ENCODE data around the gene GPR152.

GPR152 gene

DNA sequence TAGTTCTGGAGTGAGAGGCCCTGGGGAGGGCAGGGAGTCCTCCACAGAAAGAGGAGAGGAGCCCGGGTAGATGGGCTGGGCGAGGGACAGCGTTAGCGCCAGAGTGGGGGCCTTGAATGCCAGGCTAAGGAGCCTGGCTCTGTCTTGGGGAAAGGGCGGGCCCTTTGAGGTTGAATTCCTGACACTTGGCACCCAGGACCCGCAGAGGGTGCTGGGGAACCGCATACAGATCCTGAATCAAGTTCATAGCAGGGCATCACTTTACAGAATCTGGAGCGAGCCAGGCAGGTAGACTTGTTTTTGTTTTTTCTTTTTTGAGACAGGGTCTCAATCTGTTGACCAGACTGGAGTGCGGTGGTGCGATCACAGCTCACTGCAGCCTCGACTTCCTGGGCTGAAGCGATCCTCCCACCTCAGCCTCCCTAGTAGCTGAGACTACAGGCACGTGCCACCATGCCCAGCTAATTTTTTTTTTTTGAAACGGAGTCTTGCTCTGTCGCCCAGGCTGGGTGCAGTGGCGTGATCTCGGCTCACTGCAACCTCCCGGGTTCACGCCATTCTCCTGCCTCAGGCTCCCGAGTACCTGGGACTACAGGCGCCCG, 31.0 kb downstream of the GPR152 start:
- peak overlapping the region; percentile 28 for H3K4me3 ChIP-seq (ENCODE audit: low read length)
- H3K27ac ChIP-seq (ENCODE audit: low read length) = no peak overlapping the region
- no peak overlapping the region for H3K9ac ChIP-seq (ENCODE audit: low read length)
- peaks cover 9% of the 10 kb centered on the region for H3K27me3 ChIP-seq (ENCODE audit: control insufficient read depth, insufficient read depth, low read length)
- no peaks in the 10 kb centered on the region for H3K4me1 ChIP-seq (ENCODE audit: control insufficient read depth, low read depth, low read length)
- H3K36me3 ChIP-seq (ENCODE audit: control insufficient read depth, low read depth, low read length) = no peaks in the 10 kb centered on the region
- H3K9me3 ChIP-seq (ENCODE audit: control insufficient read depth, low read depth, low read length) = no peaks in the 10 kb centered on the region

DNA sequence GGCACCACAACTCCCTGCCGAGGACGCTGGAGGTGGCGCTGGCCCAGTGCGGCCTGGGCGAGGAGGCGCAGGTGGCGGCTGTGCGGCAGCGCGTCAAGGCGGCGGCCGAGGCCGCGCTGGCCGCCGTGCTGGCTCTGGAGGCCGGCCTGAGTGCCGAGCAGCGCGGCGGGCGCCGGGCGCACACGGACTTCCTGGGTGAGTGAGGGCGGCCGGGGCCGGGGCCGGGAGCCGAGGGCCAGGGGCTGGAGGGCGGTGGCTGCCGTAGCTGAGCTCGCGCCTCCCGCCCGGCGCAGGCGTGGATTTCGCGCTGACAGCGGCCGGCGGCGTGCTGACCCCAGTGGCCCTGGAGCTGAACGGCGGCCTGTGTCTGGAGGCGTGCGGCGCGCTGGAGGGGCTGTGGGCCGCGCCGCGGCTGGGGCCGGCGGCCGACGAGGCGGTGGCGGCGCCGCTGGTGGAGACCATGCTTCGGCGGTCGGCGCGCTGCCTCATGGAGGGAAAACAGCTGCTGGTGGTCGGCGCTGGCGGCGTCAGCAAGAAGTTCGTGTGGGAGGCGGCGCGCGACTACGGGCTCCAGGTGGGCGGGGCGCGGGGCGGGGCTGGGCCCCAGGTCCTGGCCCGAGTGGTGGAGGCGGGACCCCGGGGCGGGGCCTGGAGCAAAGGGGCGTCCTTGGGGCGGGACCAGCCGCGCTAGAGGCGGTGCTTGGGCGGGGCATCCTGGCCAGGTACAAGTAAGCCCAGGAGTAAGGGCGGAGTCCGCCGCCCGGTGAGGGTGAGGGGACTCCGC, 31.7 kb downstream of the GPR152 start:
- Histone ChIP-seq H3K9ac (ENCODE audit: low read length) (peak overlapping the region; percentile 27), H3K36me3 (ENCODE audit: control insufficient read depth, low read depth, low read length) (no peaks in the 10 kb centered on the region), H3K27ac (ENCODE audit: low read length) (no peak overlapping the region), H3K27me3 (ENCODE audit: control insufficient read depth, insufficient read depth, low read length) (peaks cover 11% of the 10 kb centered on the region), H3K9me3 (ENCODE audit: control insufficient read depth, low read depth, low read length) (no peaks in the 10 kb centered on the region), H3K4me1 (ENCODE audit: control insufficient read depth, low read depth, low read length) (no peaks in the 10 kb centered on the region), H3K4me3 (ENCODE audit: low read length) (peak overlapping the region; percentile 47)

DNA sequence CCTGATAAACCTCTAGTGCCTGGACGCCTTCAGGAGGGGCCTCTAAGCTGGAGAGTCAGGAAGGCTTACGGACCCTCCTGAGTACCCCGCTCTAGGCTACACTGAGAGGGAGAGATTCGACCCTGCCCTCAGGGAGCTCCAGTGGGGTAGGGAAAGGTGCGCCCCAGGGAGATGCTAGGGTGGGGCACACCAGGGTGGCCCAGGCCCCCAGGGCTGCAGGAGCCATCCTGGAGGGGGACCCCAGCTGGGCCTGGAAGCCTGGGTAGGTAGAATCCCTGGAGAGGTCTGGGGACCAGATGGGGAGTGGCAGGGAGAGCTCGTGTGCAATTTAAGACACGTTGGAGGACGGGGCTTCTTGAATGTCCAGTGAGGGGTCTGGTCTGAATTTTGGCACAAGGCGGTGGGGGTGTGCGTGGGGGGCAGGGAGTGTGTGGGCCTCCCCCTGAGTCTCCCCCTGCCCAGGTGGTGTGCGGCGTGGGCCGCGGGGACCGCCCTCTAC, 32.3 kb downstream of the GPR152 start:
- H3K4me1 ChIP-seq (ENCODE audit: control insufficient read depth, low read depth, low read length) = no peaks in the 10 kb centered on the region
- H3K36me3 ChIP-seq (ENCODE audit: control insufficient read depth, low read depth, low read length) = no peaks in the 10 kb centered on the region
- H3K27ac ChIP-seq (ENCODE audit: low read length) = no peak overlapping the region
- no peaks in the 10 kb centered on the region for H3K9me3 ChIP-seq (ENCODE audit: control insufficient read depth, low read depth, low read length)
- peaks cover 13% of the 10 kb centered on the region for H3K27me3 ChIP-seq (ENCODE audit: control insufficient read depth, insufficient read depth, low read length)
- H3K9ac ChIP-seq (ENCODE audit: low read length) = peak overlapping the region; percentile 27
- H3K4me3 ChIP-seq (ENCODE audit: low read length) = peak overlapping the region; percentile 47

DNA sequence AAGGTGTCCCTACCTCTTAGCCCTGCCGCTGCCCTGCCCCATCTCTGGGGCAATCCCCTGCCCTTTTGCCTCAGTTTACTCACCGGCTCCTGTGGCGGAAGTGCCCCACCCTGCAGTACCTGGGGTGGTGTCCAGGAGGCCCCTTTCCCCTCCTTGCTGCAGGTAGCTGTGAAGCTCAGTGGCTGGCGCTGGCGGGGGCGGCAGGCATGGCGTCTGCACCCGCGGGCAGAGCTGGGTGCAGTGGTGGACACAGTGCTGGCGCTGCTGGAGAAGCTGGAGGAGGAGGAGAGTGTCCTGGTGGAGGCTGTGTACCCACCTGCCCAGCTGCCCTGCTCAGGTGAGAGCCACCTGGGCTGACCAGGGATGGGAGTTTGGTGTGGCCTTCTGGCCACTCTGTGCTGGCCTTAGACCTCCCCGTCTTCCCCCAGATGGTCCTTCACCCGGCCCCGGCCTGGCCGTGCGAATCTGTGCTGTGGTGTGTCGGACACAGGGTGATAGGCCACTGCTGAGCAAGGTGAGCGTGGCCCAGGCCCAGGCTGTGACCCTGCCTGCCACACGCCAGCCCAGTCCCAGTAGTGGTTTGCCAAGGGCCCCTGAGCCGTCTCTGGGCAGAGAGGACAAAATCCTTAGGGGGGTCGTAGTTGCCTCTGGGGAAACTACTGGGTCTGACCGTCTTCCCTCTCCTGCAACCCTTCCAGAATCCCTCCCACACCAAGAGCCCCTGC, 33.0 kb downstream of the GPR152 start:
- Histone ChIP-seq H3K9ac (ENCODE audit: low read length) (no peak overlapping the region), H3K4me1 (ENCODE audit: control insufficient read depth, low read depth, low read length) (no peaks in the 10 kb centered on the region), H3K9me3 (ENCODE audit: control insufficient read depth, low read depth, low read length) (no peaks in the 10 kb centered on the region), H3K27me3 (ENCODE audit: control insufficient read depth, insufficient read depth, low read length) (peaks cover 19% of the 10 kb centered on the region), H3K4me3 (ENCODE audit: low read length) (no peak overlapping the region), H3K27ac (ENCODE audit: low read length) (no peak overlapping the region), H3K36me3 (ENCODE audit: control insufficient read depth, low read depth, low read length) (no peaks in the 10 kb centered on the region)

DNA sequence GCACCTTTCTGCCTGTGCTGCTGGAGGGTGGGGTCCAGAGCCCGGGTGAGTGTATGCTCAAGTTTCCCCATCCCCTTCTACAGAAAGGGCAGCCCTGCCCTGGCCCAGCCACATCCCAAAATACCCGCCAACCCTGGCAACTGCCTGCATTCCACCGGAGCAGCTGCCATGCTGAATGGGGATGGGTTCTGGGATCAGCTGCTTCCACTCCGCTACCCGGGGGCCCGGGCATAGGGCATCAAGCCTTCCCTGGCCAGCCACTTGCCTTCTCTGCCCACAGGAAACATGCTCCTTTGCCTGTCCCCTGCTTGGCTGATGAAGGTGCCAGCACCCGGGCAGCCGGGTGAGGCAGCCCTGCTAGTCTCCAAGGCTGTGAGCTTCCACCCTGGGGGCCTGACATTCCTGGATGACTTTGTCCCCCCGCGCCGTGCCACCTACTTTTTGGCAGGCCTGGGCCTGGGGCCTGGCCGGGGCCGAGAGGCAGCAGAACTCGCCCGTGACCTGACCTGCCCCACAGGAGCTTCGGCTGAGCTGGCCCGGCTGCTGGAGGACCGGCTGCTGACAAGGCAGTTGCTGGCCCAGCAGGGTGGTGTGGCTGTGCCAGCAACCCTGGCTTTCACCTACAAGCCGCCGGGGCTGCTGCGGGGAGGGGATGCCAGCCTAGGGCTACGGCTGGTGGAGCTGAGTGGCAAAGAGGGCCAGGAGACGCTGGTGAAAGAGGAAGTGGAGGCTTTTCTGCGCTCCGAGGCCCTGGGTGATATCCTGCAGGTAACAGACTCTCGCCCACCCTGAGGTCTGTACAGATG, 33.9 kb downstream of the GPR152 start:
- peaks cover 19% of the 10 kb centered on the region for H3K27me3 ChIP-seq (ENCODE audit: control insufficient read depth, insufficient read depth, low read length)
- H3K36me3 ChIP-seq (ENCODE audit: control insufficient read depth, low read depth, low read length) = no peaks in the 10 kb centered on the region
- no peak overlapping the region for H3K27ac ChIP-seq (ENCODE audit: low read length)
- H3K9ac ChIP-seq (ENCODE audit: low read length) = no peak overlapping the region
- H3K9me3 ChIP-seq (ENCODE audit: control insufficient read depth, low read depth, low read length) = no peaks in the 10 kb centered on the region
- no peak overlapping the region for H3K4me3 ChIP-seq (ENCODE audit: low read length)
- H3K4me1 ChIP-seq (ENCODE audit: control insufficient read depth, low read depth, low read length) = no peaks in the 10 kb centered on the region

DNA sequence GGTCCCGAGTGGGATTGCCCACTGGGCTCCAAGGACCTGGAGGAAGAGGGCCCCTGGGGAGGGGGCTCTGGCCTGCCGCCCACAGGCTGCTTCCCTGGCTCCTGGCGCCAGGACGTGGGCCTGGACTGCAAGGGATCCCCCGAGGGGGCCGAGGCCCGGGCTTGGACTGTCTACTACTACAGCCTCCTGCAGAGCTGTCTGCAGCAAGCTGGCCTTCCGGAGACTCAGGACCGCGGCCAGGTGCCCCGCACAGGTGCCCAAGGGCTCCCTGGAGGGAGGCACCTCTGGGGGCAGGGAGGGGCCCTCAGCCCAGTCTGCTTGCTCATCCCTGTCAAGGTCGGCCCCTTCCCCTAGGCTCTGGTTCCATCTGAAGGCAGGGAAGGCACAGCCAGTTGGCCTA, 35.1 kb downstream of the GPR152 start:
- H3K4me1 ChIP-seq (ENCODE audit: control insufficient read depth, low read depth, low read length) = no peaks in the 10 kb centered on the region
- H3K4me3 ChIP-seq (ENCODE audit: low read length) = no peak overlapping the region
- H3K9ac ChIP-seq (ENCODE audit: low read length) = no peak overlapping the region
- H3K27ac ChIP-seq (ENCODE audit: low read length) = no peak overlapping the region
- H3K36me3 ChIP-seq (ENCODE audit: control insufficient read depth, low read depth, low read length) = no peaks in the 10 kb centered on the region
- peaks cover 20% of the 10 kb centered on the region for H3K27me3 ChIP-seq (ENCODE audit: control insufficient read depth, insufficient read depth, low read length)
- no peaks in the 10 kb centered on the region for H3K9me3 ChIP-seq (ENCODE audit: control insufficient read depth, low read depth, low read length)

DNA sequence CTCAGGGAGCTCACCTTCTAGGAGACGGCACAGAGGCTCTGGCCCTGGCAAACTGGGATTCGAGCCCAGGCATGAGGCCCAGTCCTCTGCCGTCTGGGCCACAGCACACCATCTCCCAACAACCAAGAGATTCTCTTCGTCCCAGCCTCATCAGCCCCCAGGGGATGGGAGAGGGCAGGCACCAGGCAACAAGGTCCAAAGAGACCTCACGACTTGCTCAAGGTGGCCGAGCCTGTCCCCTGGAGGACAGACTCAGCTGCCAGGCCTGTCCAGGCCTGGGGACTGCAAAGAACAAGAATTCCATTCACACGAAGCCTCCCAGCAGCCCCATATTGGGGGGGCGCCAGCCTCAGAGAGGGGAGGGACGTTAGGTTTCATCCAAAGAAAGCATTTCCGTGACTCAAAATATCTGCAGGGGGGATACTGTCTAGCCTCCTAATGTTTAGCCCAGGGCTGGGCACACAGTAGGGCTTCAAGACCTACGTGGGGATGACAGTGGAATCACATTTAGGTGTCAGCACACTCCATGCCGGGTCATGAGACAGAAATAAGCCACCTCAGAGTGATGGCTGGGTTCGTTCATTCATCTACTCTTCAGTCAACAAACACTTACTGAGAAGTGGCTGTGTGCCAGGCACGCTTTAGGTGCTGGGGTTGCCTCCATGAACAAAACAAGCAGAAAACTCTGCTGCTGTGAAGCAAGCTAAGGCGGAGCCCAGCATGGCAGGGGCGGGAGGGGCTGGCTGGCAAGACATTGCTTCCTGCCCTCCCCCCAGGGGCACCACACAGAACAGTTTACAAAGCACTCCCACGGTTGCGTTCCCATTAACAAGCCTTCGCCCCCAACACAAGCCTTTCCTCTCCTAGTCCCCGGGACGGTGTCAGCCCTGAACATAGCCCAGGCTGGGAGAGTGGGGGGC, 35.9 kb downstream of the GPR152 start:
- H3K27ac ChIP-seq (ENCODE audit: low read length) = no peak overlapping the region
- H3K4me1 ChIP-seq (ENCODE audit: control insufficient read depth, low read depth, low read length) = no peaks in the 10 kb centered on the region
- no peak overlapping the region for H3K4me3 ChIP-seq (ENCODE audit: low read length)
- H3K9ac ChIP-seq (ENCODE audit: low read length) = no peak overlapping the region
- peaks cover 25% of the 10 kb centered on the region for H3K27me3 ChIP-seq (ENCODE audit: control insufficient read depth, insufficient read depth, low read length)
- no peaks in the 10 kb centered on the region for H3K9me3 ChIP-seq (ENCODE audit: control insufficient read depth, low read depth, low read length)
- H3K36me3 ChIP-seq (ENCODE audit: control insufficient read depth, low read depth, low read length) = no peaks in the 10 kb centered on the region

DNA sequence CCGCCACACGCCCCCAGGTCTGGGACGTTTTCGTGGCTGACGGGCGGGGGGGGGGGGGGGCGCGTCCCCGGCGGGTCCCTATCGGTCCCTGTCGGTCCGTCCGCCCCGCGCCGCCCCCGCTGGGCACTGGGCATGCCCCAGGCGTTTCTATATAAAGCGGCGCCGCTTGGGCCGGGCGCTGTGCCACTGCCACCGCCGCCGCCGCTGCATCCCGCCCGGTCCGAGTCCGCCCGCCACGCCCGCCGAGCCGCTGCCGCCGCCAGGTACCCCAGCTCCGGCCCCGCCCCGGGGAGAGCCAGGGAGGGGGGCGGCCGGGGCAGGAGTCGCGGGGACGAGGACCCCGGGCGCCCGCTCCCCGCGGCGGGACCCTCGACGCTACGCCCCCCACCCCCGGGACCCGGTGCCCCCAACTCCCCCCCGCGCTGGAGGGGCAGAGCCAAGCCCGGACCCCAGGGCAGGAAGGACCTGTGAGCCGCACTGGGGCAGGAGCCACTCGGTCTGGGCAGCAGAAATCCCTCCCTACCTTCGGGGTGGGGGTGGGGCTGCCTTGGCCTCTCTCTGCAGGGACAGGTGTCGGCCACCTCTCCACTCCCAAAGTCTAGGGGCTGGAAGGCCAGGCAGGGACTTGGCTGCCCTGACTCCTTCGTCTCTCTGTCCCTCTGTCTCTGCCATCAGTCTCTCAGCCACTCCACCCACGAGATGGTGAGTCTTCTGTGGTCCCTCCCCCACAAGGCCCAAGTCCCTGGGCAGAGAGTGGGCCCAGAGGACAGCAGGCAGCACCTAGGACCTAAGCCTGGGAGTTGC, 36.8 kb downstream of the GPR152 start, which contains the start of gene CARNS1:
Gene CARNS1 (plus strand): TSS at position 178 of the 804 bp plus-strand sequence. CDS start 522 bp downstream, at position 700.
- H3K36me3 ChIP-seq (ENCODE audit: control insufficient read depth, low read depth, low read length) = no peaks in the 10 kb centered on the region
- H3K9me3 ChIP-seq (ENCODE audit: control insufficient read depth, low read depth, low read length) = no peaks in the 10 kb centered on the region
- no peak within 1 kb of the TSS for H3K27ac ChIP-seq (ENCODE audit: low read length)
- peak within 1 kb of the TSS; percentile 33 for H3K4me3 ChIP-seq (ENCODE audit: low read length)
- peaks cover 25% of the 10 kb centered on the region for H3K27me3 ChIP-seq (ENCODE audit: control insufficient read depth, insufficient read depth, low read length)
- H3K4me1 ChIP-seq (ENCODE audit: control insufficient read depth, low read depth, low read length) = no peaks in the 10 kb centered on the region
- H3K9ac ChIP-seq (ENCODE audit: low read length) = no peak within 1 kb of the TSS

DNA sequence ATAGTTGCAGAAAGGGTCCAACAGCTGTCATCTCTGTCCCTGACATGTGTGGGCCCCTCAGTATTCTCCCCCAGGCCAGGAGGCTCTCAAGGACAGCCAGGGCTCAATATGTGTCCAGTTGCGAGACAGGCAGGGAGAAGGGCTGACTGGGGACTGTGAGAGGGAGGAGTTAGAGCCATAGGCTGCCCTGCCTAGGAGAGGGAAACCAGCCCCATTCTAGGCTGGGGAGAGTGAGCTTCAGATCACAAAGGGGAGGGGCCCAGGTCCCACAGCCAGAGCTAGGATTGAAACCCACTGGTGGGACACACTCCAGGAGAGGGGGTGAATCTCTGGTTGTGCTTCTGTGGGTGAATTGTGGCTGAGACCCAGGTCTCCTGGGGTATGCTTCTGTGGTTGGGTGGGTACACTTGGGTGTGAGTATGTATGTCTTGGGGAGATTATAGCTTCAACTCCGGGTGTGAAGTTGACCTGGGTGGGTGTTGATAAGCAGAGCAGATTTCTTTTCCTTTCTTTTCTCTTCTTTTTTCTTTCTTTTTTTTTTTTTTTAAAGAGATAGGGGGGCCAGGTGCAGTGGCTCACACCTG, 39.2 kb downstream of the GPR152 start:
- no peak overlapping the region for H3K27ac ChIP-seq (ENCODE audit: low read length)
- H3K4me1 ChIP-seq (ENCODE audit: control insufficient read depth, low read depth, low read length) = peaks cover 3% of the 10 kb centered on the region
- no peak overlapping the region for H3K4me3 ChIP-seq (ENCODE audit: low read length)
- H3K9ac ChIP-seq (ENCODE audit: low read length) = no peak overlapping the region
- H3K36me3 ChIP-seq (ENCODE audit: control insufficient read depth, low read depth, low read length) = no peaks in the 10 kb centered on the region
- no peaks in the 10 kb centered on the region for H3K9me3 ChIP-seq (ENCODE audit: control insufficient read depth, low read depth, low read length)
- peaks cover 16% of the 10 kb centered on the region for H3K27me3 ChIP-seq (ENCODE audit: control insufficient read depth, insufficient read depth, low read length)
